Measurements from ENCODE around the gene PABPC1L.

PABPC1L gene

DNA sequence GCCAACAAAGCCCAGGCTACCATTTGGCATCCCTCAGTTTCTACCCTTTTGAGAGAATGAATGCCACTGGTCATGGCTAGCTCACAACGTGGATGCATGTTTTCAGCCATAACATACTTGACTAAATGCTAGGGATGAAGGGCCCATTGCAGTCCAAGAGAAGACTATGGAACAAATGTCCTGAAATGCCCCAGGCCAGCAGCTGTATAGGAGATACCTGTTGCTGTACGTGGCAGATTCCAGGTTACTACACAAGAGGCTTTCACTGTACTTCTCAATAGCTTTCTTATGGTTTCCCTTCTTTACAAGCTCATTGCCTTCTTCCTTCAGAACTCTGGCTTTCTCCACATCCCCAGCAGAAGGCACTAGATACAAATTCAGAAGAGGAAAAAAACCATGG, 38.7 kb downstream of the PABPC1L start:
- peaks cover 19% of the 10 kb centered on the region for H3K4me1 Mint-ChIP-seq
- H3K27ac Mint-ChIP-seq: no peak overlapping the region
- H3K27me3 Mint-ChIP-seq: no peaks in the 10 kb centered on the region
- no peaks in the 10 kb centered on the region for H3K9me3 Mint-ChIP-seq
- H3K36me3 Mint-ChIP-seq: peaks cover 19% of the 10 kb centered on the region
- no peak overlapping the region for H3K4me3 Mint-ChIP-seq

DNA sequence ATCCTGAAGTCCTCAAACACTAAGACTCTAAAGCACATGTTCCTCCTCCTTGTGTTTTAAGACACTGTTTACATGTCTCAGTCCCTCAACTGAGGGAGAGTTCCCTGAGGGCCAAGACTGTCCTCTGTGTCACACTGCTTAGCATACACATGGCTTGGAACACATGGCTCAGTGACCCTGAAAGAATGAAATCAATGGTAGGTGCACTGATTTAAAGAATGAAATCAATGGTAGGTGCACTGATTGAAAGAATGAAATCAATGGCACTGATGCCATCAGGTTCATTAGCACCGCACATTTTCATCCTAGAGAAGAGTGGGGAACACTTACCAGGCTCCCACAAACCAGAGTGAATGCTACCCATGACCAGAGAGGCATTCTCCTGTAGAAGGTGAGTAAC, 40.5 kb downstream of the PABPC1L start:
- Mint-ChIP-seq H3K4me3 (no peak overlapping the region), H3K4me1 (peaks cover 27% of the 10 kb centered on the region), H3K27me3 (no peaks in the 10 kb centered on the region), H3K9me3 (no peaks in the 10 kb centered on the region), H3K36me3 (peaks cover 28% of the 10 kb centered on the region), H3K27ac (peak overlapping the region; percentile 39)

- Mint-ChIP-seq H3K27me3 (no peaks in the 10 kb centered on the region), H3K36me3 (peaks cover 39% of the 10 kb centered on the region), H3K4me1 (peaks cover 40% of the 10 kb centered on the region), H3K9me3 (no peaks in the 10 kb centered on the region), H3K4me3 (no peak overlapping the region), H3K27ac (peak overlapping the region; percentile 84)
Measured at GRCh38 chr20:44952731-44953130, 42.9 kb downstream of the PABPC1L start.

DNA sequence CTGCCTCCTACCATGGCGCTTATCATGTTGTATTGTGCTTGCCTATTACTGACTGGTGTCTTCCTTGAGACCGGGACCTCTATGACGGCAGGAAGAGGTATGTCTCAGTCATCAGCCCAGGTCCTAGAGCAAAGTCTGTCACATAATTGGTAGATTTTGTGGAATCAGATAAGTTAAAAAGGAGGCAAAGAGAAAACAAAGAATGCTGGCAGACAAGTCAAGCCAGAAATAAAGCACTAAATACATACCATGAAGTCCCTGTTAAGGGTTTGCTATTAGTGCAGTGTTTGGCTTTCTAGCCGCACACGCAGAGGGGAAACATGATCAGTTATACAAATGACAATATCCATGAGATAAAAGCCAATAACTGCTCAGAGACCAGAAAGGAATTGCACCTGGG, 44.4 kb downstream of the PABPC1L start:
- Mint-ChIP-seq H3K4me3 (no peak overlapping the region), H3K9me3 (no peaks in the 10 kb centered on the region), H3K36me3 (peaks cover 45% of the 10 kb centered on the region), H3K27ac (no peak overlapping the region), H3K27me3 (no peaks in the 10 kb centered on the region), H3K4me1 (peaks cover 54% of the 10 kb centered on the region)

- peaks cover 55% of the 10 kb centered on the region for H3K4me1 Mint-ChIP-seq
- H3K9me3 Mint-ChIP-seq: no peaks in the 10 kb centered on the region
- H3K4me3 Mint-ChIP-seq: no peak overlapping the region
- peaks cover 46% of the 10 kb centered on the region for H3K36me3 Mint-ChIP-seq
- no peaks in the 10 kb centered on the region for H3K27me3 Mint-ChIP-seq
- no peak overlapping the region for H3K27ac Mint-ChIP-seq
Measured at GRCh38 chr20:44955270-44955669, 45.4 kb downstream of the PABPC1L start.

DNA sequence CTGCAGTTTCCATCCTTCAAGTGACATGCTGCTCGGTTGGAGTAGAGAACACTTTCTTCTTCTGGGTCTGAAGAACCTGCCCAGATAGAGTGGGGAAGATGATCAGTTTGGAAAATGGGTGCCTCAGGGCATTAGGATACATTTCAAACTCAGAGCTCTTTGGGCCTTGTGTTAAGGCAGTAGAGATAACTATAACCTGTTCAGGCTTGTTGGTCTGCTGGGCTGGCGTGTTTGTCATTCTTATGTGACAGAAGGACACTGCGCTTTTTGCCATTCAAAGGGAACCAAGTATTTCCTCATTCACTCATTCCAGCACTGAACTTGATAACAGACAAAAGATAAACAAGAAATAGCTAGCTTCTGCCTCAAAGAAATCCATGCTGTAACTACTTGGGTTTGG, 46.5 kb downstream of the PABPC1L start:
- no peak overlapping the region for H3K27ac Mint-ChIP-seq
- peak overlapping the region; percentile 31 for H3K4me3 Mint-ChIP-seq
- H3K9me3 Mint-ChIP-seq: no peaks in the 10 kb centered on the region
- peaks cover 46% of the 10 kb centered on the region for H3K36me3 Mint-ChIP-seq
- no peaks in the 10 kb centered on the region for H3K27me3 Mint-ChIP-seq
- peaks cover 65% of the 10 kb centered on the region for H3K4me1 Mint-ChIP-seq

DNA sequence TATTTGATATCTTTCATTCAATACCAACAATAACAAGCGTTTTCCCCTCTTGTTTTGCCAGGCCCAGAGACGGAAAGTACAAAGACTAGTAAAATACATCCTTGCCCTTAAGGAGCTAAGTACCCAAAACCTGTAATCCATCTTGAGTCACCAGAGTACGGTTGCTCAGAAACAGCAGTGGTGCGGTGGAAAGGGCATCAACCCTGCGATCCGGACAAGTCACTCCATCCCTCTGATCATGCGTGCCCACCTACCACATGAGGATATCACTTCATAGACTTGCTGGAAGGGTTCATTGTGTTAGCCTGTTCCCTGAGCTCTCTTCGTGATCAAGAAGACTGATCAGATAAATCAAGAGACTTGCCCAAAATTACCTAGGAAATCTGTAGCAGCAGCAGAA, 48.4 kb downstream of the PABPC1L start:
- no peaks in the 10 kb centered on the region for H3K9me3 Mint-ChIP-seq
- peak overlapping the region; percentile 100 for H3K27ac Mint-ChIP-seq
- H3K36me3 Mint-ChIP-seq: peaks cover 36% of the 10 kb centered on the region
- H3K27me3 Mint-ChIP-seq: no peaks in the 10 kb centered on the region
- peak overlapping the region; percentile 96 for H3K4me3 Mint-ChIP-seq
- H3K4me1 Mint-ChIP-seq: peaks cover 68% of the 10 kb centered on the region

DNA sequence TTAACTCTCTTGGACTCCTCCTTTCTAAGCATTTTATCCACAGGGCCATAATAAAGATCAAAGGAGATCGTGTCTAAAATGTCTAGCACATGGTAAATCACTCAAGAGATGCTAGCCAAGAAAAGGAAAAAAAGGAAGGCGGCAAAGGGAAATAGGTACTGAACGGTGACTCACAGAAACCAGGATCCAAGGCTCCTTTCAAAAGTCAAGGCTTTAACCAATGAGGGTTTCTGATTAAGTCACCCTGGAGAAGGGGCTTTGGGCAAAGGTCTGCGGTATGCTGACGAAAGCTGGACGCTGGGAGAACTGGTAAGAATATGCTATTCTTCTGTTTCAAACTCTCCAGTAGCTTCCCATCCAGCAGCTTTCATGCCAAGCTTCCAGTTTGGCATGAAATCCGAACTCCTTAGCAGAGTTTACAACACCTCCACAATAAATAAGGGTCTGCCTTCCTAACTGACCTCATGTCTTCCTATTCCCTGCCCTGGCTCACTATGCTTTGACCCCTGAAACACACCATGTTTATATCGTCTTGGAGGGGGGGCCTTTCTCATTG, 49.3 kb downstream of the PABPC1L start:
- Mint-ChIP-seq H3K27ac (peak overlapping the region; percentile 100), H3K9me3 (no peaks in the 10 kb centered on the region), H3K4me1 (peaks cover 66% of the 10 kb centered on the region), H3K36me3 (peaks cover 28% of the 10 kb centered on the region), H3K27me3 (no peaks in the 10 kb centered on the region), H3K4me3 (peak overlapping the region; percentile 96)

GRCh38 chr20:44959638-44960102, 49.8 kb downstream of the PABPC1L start:
- Mint-ChIP-seq H3K4me1 (peaks cover 66% of the 10 kb centered on the region), H3K4me3 (peak overlapping the region; percentile 96), H3K27me3 (no peaks in the 10 kb centered on the region), H3K27ac (peak overlapping the region; percentile 100), H3K9me3 (no peaks in the 10 kb centered on the region), H3K36me3 (peaks cover 27% of the 10 kb centered on the region)

- Mint-ChIP-seq H3K9me3 (no peaks in the 10 kb centered on the region), H3K27ac (peak within 1 kb of the TSS; percentile 100), H3K4me3 (peak within 1 kb of the TSS; percentile 96), H3K36me3 (peaks cover 21% of the 10 kb centered on the region), H3K4me1 (peaks cover 68% of the 10 kb centered on the region), H3K27me3 (no peaks in the 10 kb centered on the region)
Measured at GRCh38 chr20:44960103-44960852, 50.4 kb downstream of the PABPC1L start, which contains the start of gene TOMM34. Gene TOMM34, minus strand, starts transcription at chr20:44960397. Its CDS starts 64 bp downstream, at chr20:44960333.

DNA sequence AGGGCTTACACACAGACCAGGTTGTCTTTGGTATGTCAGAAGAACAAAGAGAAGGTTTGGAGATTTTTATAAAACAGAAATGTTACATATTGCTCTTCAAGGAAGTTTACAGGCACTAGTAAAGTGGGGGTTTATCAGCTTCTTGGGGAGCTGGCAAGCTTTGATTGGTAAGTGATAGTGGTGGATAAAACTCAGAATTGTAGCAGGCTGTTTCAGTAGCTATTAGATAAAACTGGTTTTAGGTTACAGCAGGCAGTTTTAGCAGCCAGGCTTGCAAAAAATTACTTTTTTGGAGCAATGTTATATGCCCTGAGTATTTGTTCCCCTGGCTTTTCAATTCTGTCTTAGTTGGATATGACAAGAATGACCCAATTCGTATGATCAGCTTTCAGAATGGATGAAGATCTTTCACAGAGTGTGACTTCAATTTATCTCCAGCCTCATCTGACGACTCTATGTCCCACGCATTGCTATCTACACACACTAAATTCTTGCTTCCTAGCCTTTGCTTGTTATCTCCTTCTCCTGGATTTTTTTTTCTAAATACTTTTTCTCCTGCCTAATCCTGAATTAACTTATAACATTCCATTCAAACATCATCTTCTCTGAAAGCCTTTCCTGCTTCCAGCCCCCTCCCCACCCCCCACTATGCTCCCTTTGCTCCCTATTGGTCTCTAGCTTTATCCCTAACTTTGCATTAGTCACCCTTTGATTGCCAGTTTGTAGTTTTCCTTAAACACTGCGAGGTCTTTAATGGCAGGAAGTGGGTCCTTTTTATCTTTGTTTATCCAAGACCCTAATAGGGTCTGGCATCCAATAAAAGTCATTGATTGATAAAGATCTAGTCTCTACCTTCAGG, 51.4 kb downstream of the PABPC1L start:
- Mint-ChIP-seq H3K27ac (peak overlapping the region; percentile 99), H3K4me1 (peaks cover 72% of the 10 kb centered on the region), H3K4me3 (peak overlapping the region; percentile 44), H3K27me3 (no peaks in the 10 kb centered on the region), H3K9me3 (no peaks in the 10 kb centered on the region), H3K36me3 (peaks cover 16% of the 10 kb centered on the region)

- no peaks in the 10 kb centered on the region for H3K27me3 Mint-ChIP-seq
- H3K27ac Mint-ChIP-seq: peak overlapping the region; percentile 8
- peak overlapping the region; percentile 58 for H3K4me3 Mint-ChIP-seq
- H3K9me3 Mint-ChIP-seq: no peaks in the 10 kb centered on the region
- H3K4me1 Mint-ChIP-seq: peaks cover 68% of the 10 kb centered on the region
- peaks cover 15% of the 10 kb centered on the region for H3K36me3 Mint-ChIP-seq
Measured at GRCh38 chr20:44961870-44962267, 52.0 kb downstream of the PABPC1L start.

GRCh38 chr20:44962483-44962882, 52.6 kb downstream of the PABPC1L start:
- H3K27me3 Mint-ChIP-seq: no peaks in the 10 kb centered on the region
- H3K9me3 Mint-ChIP-seq: no peaks in the 10 kb centered on the region
- peaks cover 67% of the 10 kb centered on the region for H3K4me1 Mint-ChIP-seq
- H3K4me3 Mint-ChIP-seq: peak overlapping the region; percentile 60
- peak overlapping the region; percentile 77 for H3K27ac Mint-ChIP-seq
- H3K36me3 Mint-ChIP-seq: peaks cover 17% of the 10 kb centered on the region

DNA sequence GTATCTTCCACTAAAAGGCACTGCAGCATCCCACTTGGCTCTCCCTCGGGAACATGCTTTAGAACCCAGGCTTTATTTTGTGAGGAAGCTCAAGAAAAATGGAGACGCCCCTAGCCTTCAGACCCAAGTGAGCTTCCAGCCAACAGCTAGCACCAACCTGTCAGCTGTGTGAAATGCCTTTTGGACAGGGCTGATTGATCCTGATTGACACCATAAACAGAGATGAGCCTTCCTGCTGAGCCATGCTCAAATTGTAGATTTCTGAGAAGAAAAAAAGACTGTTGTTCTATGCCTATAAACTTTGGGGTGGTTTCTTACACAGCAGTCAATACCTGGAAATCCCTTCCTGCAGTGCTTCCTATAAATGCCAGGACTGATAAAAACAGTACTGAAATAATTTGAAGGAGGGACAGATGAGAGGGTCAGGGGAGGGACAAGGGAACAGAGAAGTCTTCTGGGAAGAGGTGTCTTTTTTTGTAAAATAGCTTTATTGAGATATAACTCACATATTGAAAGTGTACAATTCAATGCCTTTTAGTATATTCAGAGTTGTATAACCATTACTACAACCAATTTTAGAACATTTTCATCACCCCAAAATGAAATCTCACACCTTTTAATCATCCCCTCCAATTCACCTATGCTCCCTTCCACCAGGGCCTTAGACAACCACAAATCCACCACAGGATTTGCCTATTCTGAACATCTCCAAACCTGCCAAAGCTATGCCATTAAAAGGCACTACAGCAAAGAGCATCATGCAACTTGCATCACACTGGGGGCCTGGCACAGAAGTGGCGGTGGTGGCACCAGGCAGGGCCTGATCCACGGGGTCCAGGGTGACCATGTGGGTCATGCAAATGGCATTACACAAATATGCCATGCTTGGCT, 53.7 kb downstream of the PABPC1L start:
- Mint-ChIP-seq H3K4me3 (peak overlapping the region; percentile 40), H3K27me3 (no peaks in the 10 kb centered on the region), H3K4me1 (peaks cover 59% of the 10 kb centered on the region), H3K27ac (peak overlapping the region; percentile 79), H3K9me3 (no peaks in the 10 kb centered on the region), H3K36me3 (peaks cover 20% of the 10 kb centered on the region)

DNA sequence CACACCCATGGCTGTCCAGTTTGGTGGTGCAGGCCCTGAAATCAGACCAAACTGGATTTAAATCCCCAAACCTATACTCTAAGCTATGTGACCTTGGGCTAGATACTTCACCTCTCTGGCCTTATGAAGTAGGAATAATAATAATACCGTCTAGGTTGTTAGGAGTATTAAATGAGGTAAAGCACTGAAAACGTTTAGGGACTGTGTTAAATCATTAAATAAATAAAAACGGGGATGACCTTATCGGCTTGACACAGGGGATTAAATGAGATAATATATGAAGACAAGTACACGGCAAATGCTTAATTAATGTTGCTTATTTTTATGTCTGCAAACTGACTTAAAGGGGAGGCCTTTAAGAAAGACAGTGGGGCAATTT, 55.8 kb downstream of the PABPC1L start:
- peaks cover 62% of the 10 kb centered on the region for H3K4me1 Mint-ChIP-seq
- no peaks in the 10 kb centered on the region for H3K9me3 Mint-ChIP-seq
- H3K4me3 Mint-ChIP-seq: peak overlapping the region; percentile 95
- no peaks in the 10 kb centered on the region for H3K27me3 Mint-ChIP-seq
- H3K27ac Mint-ChIP-seq: peak overlapping the region; percentile 100
- peaks cover 22% of the 10 kb centered on the region for H3K36me3 Mint-ChIP-seq

Data from activated naive CD4-positive, alpha-beta T cell treated with anti-CD3 and anti-CD28 coated beads, Interleukin-2, amount 50 U/mL, for 24 hours (primary cell).